OCI-LY1 (cell line): ENCODE measurements around the gene TBL2.

Experiments used
- EZH2 ChIP-seq: fragments of 200-600 bp; sonication (generic), shearing (Covaris generic); IDR thresholded peaks from 2 replicates; pipeline ENCODE4 v1.8.0; 2017; ENCODE audit warnings: borderline replicate concordance, mixed run types, mild to moderate bottlenecking, antibody characterized with exemption, low read length, moderate library complexity, mixed read lengths
- TF ChIP-seq, protein P1 (sequence below): fragments of 200-600 bp; sonication (generic), shearing (Covaris generic); IDR thresholded peaks from 2 replicates; pipeline ENCODE4 v1.5.1; 2017; ENCODE audit warnings: mild to moderate bottlenecking, antibody characterized with exemption, low read length, moderate library complexity, mixed read lengths

DNA sequence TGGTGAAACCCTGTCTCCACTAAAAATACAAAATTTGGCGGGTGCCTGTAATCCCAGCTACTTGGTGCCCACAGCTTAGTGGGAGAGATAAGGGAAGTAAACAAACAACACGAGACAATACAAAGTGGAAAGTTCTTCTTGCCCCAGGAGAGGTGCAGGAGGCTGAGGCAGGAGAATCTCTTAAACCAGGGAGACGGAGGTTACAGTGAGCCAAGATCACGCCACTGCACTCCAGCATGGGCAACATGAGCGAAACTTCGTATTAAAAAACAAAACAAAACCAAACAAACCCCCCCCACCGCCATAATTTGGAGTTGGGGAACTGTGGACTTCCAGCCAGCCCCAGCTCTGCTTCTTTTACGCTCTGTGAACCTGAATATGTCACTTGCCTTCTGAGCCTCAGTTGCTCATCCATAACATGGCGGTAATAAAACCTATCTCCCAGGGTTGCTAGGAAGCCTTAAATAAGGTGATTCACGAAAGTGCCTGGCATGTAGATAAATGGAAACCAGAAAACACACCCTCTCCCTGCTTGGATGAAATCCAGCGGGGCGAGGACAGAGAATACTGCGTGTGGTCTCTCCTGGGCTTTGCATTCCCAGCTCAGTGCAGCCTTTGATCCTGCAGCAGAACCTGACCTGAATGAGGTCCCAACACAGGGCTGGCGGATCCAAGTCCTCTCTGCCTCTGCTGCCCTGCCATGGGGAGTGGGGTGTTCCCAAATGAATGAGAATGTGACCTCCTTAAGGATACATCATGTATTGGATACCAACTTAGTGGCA, 35.8 kb upstream of the TBL2 start:
- TF ChIP-seq, protein P1, sequence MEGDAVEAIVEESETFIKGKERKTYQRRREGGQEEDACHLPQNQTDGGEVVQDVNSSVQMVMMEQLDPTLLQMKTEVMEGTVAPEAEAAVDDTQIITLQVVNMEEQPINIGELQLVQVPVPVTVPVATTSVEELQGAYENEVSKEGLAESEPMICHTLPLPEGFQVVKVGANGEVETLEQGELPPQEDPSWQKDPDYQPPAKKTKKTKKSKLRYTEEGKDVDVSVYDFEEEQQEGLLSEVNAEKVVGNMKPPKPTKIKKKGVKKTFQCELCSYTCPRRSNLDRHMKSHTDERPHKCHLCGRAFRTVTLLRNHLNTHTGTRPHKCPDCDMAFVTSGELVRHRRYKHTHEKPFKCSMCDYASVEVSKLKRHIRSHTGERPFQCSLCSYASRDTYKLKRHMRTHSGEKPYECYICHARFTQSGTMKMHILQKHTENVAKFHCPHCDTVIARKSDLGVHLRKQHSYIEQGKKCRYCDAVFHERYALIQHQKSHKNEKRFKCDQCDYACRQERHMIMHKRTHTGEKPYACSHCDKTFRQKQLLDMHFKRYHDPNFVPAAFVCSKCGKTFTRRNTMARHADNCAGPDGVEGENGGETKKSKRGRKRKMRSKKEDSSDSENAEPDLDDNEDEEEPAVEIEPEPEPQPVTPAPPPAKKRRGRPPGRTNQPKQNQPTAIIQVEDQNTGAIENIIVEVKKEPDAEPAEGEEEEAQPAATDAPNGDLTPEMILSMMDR = no peak
- TF ChIP-seq EZH2 = no peak
